Measurements from ENCODE around the gene BICC1. TPM values are rescaled to one million over a fixed set of nuclear protein-coding genes. Genes with fewer than 3 reads are reported as not detected.

Gene BICC1
- total RNA-seq, 2 donors from 2014 or later, result 35.3 to 42.0 TPM

- H3K4me3 ChIP-seq, result no peak overlapping the region
- H3K9me3 ChIP-seq, result no peaks in the 10 kb centered on the region
- H3K27me3 ChIP-seq, result no peaks in the 10 kb centered on the region
- ATAC-seq, result no peak
- no peak for DNase-seq
- intact Hi-C loops (cut with DNase I), result no loop called here
- H3K27ac ChIP-seq, result no peak overlapping the region
- WGBS, 2 donors, result 78% methylated on average over 1 of the region's 1 CpG
- H3K4me1 ChIP-seq, result peaks cover 26% of the 10 kb centered on the region
- no peak for TF ChIP-seq POLR2A (IDR thresholded peaks at IDR 0.05)
- TF ChIP-seq CTCF (IDR thresholded peaks at IDR 0.05), result no peak
- no peaks in the 10 kb centered on the region for H3K36me3 ChIP-seq (replicated peaks in 1 of 2; ENCODE audit: insufficient read depth in 1 of 2, low read depth in 2 of 2)
Measured at GRCh38 chr10:58820386-58820785, 307.7 kb downstream of the BICC1 start.

- DNase-seq (no peak), ATAC-seq (no peak)
- H3K27me3 ChIP-seq, result no peaks in the 10 kb centered on the region
- intact Hi-C loops (cut with DNase I), result no loop called here
- peaks cover 26% of the 10 kb centered on the region for H3K4me1 ChIP-seq
- WGBS, 2 donors, result 70 to 76% methylated on average over 7 of the region's 7 CpGs
- no peak for TF ChIP-seq CTCF (IDR thresholded peaks at IDR 0.05)
- no peak overlapping the region for H3K4me3 ChIP-seq
- no peaks in the 10 kb centered on the region for H3K9me3 ChIP-seq
- H3K36me3 ChIP-seq (replicated peaks in 1 of 2; ENCODE audit: insufficient read depth in 1 of 2, low read depth in 2 of 2), result no peaks in the 10 kb centered on the region
- H3K27ac ChIP-seq, result no peak overlapping the region
Measured at GRCh38 chr10:58820861-58821751, 308.4 kb downstream of the BICC1 start.

- WGBS, 2 donors, result 47 to 50% methylated on average over 1 of the region's 1 CpG
- ATAC-seq, result no peak
- H3K4me1 ChIP-seq, result peaks cover 26% of the 10 kb centered on the region
- H3K36me3 ChIP-seq (replicated peaks in 1 of 2; ENCODE audit: insufficient read depth in 1 of 2, low read depth in 2 of 2), result no peaks in the 10 kb centered on the region
- H3K4me3 ChIP-seq, result no peak overlapping the region
- intact Hi-C loops (cut with DNase I), result no loop called here
- no peaks in the 10 kb centered on the region for H3K9me3 ChIP-seq
- H3K27ac ChIP-seq, result no peak overlapping the region
- no peaks in the 10 kb centered on the region for H3K27me3 ChIP-seq
- TF ChIP-seq POLR2A (IDR thresholded peaks at IDR 0.05) (no peak), CTCF (IDR thresholded peaks at IDR 0.05) (no peak)
- no peak for DNase-seq
Measured at GRCh38 chr10:58821752-58822056, 309.0 kb downstream of the BICC1 start.

- intact Hi-C loops (cut with DNase I), result no loop called here
- no peaks in the 10 kb centered on the region for H3K27me3 ChIP-seq
- 52 to 55% methylated on average over 1 of the region's 1 CpG for WGBS, 2 donors
- TF ChIP-seq POLR2A (IDR thresholded peaks at IDR 0.05) (no peak), CTCF (IDR thresholded peaks at IDR 0.05) (no peak)
- no peak overlapping the region for H3K4me3 ChIP-seq
- ATAC-seq (no peak), DNase-seq (no peak)
- H3K36me3 ChIP-seq (replicated peaks in 1 of 2; ENCODE audit: insufficient read depth in 1 of 2, low read depth in 2 of 2), result no peaks in the 10 kb centered on the region
- no peak overlapping the region for H3K27ac ChIP-seq
- no peaks in the 10 kb centered on the region for H3K9me3 ChIP-seq
- peaks cover 4% of the 10 kb centered on the region for H3K4me1 ChIP-seq
Measured at GRCh38 chr10:58823983-58824382, 311.3 kb downstream of the BICC1 start.

GRCh38 chr10:58824396-58824795, 311.7 kb downstream of the BICC1 start:
- no peaks in the 10 kb centered on the region for H3K36me3 ChIP-seq (replicated peaks in 1 of 2; ENCODE audit: insufficient read depth in 1 of 2, low read depth in 2 of 2)
- H3K27me3 ChIP-seq, result no peaks in the 10 kb centered on the region
- no peak for ATAC-seq
- 76 to 84% methylated on average over 2 of the region's 2 CpGs for WGBS, 2 donors
- H3K27ac ChIP-seq, result no peak overlapping the region
- H3K9me3 ChIP-seq, result no peaks in the 10 kb centered on the region
- no peak for DNase-seq
- H3K4me3 ChIP-seq, result no peak overlapping the region
- H3K4me1 ChIP-seq, result no peaks in the 10 kb centered on the region
- intact Hi-C loops (cut with DNase I), result no loop called here
- TF ChIP-seq POLR2A (IDR thresholded peaks at IDR 0.05), result no peak
- TF ChIP-seq CTCF (IDR thresholded peaks at IDR 0.05), result no peak
